K562 (cell line): ENCODE measurements around the gene HOXB5. TPM values are rescaled to one million over a fixed set of nuclear protein-coding genes. Genes with fewer than 3 reads are reported as not detected.
A peak's percentile ranks its signal among the peaks of the same experiment; 100 is the strongest.

Experiments
- DMBX1 ChIP-seq: fragments of 250-450 bp; sonication (Bioruptor Pico); IDR thresholded peaks from 2 replicates; pipeline ENCODE4 v1.8.0; 2022; ENCODE audit warnings: inconsistent platforms, mild to moderate bottlenecking, moderate library complexity, borderline replicate concordance
- FOXP4 ChIP-seq: sonication (generic); formaldehyde crosslinking; IDR thresholded peaks from 2 replicates; pipeline ENCODE4 v1.8.0; 2022; ENCODE audit warnings: mild to moderate bottlenecking, missing genetic modification reagents, borderline replicate concordance
- IFI16 ChIP-seq: fragments of 250-450 bp; sonication (Bioruptor Pico); IDR thresholded peaks from 2 replicates; pipeline ENCODE4 v2.1.2; 2022; ENCODE audit warnings: mild to moderate bottlenecking, inconsistent platforms
- IRF9 ChIP-seq: fragments of 450-650 bp; IDR thresholded peaks from 2 replicates; pipeline ENCODE4 v1.6.1; 2016; ENCODE audit warnings: missing biosample characterization, missing genetic modification characterization
- MCM7 ChIP-seq, 2 experiments: fragments of 450-650 bp; IDR thresholded peaks; 2 replicates each; pipeline ENCODE4 v1.6.1; 2016 to 2018
- POLR2A ChIP-seq: fragments of 450-650 bp; conservative IDR thresholded peaks from 2 replicates; pipeline ENCODE4 v1.6.1; 2016
- RBM17 ChIP-seq: fragments of 200-400 bp; formaldehyde crosslinking; IDR thresholded peaks from 2 replicates; pipeline ENCODE4 v1.6.1; 2017; ENCODE audit warnings: low read depth, mild to moderate bottlenecking, low read length, borderline replicate concordance
- SRSF1 ChIP-seq: fragments of 200-400 bp; formaldehyde crosslinking; IDR thresholded peaks from 2 replicates; pipeline ENCODE4 v1.6.1; 2017; ENCODE audit warnings: mild to moderate bottlenecking, low read depth, low read length, moderate library complexity
- TCF7L2 ChIP-seq: fragments of 150-350 bp; IDR thresholded peaks from 2 replicates; pipeline ENCODE4 v1.6.1; 2016; ENCODE audit warnings: low read depth, mild to moderate bottlenecking, low read length, moderate library complexity
- ZNF609 ChIP-seq: sonication (generic); formaldehyde crosslinking; IDR thresholded peaks from 2 replicates; pipeline ENCODE4 v1.8.1; 2023; ENCODE audit warnings: missing genetic modification reagents, mild to moderate bottlenecking, borderline replicate concordance
- ZNF764 ChIP-seq: fragments of 250-450 bp; sonication (Bioruptor Pico); IDR thresholded peaks from 2 replicates; pipeline ENCODE4 v1.4.0; 2020; ENCODE audit warnings: low read depth, mild to moderate bottlenecking, moderate library complexity
- polyA plus RNA-seq, 8 experiments: library from polyadenylated mRNA; depleted of rRNA in 4 of 8; stranded (reverse) in 5 of 8; unstranded in 3 of 8; fragments of >200 nt; fragmentation: Nextera tagmentation in 2 of 8; fragmentation: Illumina TruSeq in 1 of 8; extraction: Ambion mirVana in 2 of 8; extraction: Trizol in 1 of 8; gene quantifications; 2 replicates each; pipeline versions ENCODE4 v1.2.1 to v1.2.3, GENCODE V29; 2011 to 2014; ENCODE audit warnings: inconsistent platforms in 1 of 8, missing spikeins in 1 of 8
- total RNA-seq, 7 experiments: library from RNA; depleted of rRNA in 6 of 7; stranded (reverse); fragments of >200 nt in 6 of 7; fragmentation: Illumina TruSeq in 2 of 7; extraction: Trizol in 2 of 7; gene quantifications; 2 replicates each; pipeline versions ENCODE4 v1.2.1 to v1.2.3, GENCODE V29; 2011 to 2021; ENCODE audit warnings: low replicate concordance in 1 of 7
- TF ChIP-seq, protein P1 (sequence below): fragments of 450-650 bp; IDR thresholded peaks from one replicate; pipeline ENCODE4 v1.6.1; 2018; ENCODE audit warnings: mild to moderate bottlenecking, moderate library complexity; ENCODE audit not compliant: partially characterized antibody
- TF ChIP-seq, protein P2 (sequence below): fragments of 450-650 bp; IDR thresholded peaks from 2 replicates; pipeline ENCODE4 v1.6.1; 2018; ENCODE audit not compliant: partially characterized antibody

The HOXB5 gene
- total and polyA plus RNA-seq, 9 of the 15 experiments (the other 6 are each of a cell fraction or from before 2014, with no cell fraction given), result 0.24 to 2.7 (median 0.65) TPM

DNA sequence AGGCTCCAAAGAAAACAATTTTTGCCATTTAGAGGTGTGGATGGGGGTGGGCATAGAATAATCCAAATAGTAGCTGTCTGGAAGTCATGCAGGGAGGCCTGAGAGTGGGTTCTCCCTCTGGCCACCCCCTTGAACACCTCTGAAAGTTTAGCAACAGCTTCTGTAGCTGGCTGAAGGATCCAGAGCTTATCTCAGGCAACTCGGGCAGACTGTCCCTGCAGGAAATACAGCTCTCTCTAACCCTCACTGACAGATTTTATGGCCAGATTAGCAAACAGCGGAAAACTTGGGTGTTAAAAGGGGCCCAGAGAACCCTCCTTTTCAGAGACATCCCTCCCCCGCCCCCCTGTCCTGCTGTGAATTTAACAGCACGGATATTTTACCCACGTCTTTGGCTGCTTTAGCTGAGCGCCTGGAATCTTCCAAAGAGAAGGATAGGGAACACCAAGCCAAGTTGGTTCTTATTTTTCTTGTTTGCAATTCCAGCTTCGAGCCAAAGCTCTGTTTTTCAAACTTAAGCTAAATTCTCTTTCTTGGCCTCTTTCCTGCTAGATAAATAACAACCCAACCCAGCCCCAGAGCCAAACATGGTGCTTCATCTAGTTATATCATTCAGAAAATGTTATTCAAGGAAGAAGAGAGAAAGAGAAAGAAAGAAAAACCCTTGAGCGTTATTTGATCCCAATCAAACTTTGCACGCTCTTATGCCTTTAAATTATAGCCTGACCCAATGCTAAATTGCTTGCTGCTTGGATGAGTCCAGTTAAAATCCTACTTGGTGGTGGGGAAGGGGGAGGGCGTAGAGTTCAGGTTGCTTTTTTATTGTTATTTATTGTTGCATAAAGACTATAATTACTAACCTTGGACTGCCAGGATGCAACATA lies 46.4 kb downstream of the HOXB5 start (continued):
- no peak for TF ChIP-seq ZNF609 (CRISPR knock-in tag)
- peak; percentile 72 for TF ChIP-seq POLR2A
- no peak for TF ChIP-seq IRF9
- no peak for TF ChIP-seq ZNF764 (CRISPR knock-in tag)
- no peak for TF ChIP-seq TCF7L2
- no peak for TF ChIP-seq SRSF1
- TF ChIP-seq, protein P1, sequence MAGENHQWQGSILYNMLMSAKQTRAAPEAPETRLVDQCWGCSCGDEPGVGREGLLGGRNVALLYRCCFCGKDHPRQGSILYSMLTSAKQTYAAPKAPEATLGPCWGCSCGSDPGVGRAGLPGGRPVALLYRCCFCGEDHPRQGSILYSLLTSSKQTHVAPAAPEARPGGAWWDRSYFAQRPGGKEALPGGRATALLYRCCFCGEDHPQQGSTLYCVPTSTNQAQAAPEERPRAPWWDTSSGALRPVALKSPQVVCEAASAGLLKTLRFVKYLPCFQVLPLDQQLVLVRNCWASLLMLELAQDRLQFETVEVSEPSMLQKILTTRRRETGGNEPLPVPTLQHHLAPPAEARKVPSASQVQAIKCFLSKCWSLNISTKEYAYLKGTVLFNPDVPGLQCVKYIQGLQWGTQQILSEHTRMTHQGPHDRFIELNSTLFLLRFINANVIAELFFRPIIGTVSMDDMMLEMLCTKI, result no peak
- TF ChIP-seq IFI16, result no peak
- TF ChIP-seq, protein P2, sequence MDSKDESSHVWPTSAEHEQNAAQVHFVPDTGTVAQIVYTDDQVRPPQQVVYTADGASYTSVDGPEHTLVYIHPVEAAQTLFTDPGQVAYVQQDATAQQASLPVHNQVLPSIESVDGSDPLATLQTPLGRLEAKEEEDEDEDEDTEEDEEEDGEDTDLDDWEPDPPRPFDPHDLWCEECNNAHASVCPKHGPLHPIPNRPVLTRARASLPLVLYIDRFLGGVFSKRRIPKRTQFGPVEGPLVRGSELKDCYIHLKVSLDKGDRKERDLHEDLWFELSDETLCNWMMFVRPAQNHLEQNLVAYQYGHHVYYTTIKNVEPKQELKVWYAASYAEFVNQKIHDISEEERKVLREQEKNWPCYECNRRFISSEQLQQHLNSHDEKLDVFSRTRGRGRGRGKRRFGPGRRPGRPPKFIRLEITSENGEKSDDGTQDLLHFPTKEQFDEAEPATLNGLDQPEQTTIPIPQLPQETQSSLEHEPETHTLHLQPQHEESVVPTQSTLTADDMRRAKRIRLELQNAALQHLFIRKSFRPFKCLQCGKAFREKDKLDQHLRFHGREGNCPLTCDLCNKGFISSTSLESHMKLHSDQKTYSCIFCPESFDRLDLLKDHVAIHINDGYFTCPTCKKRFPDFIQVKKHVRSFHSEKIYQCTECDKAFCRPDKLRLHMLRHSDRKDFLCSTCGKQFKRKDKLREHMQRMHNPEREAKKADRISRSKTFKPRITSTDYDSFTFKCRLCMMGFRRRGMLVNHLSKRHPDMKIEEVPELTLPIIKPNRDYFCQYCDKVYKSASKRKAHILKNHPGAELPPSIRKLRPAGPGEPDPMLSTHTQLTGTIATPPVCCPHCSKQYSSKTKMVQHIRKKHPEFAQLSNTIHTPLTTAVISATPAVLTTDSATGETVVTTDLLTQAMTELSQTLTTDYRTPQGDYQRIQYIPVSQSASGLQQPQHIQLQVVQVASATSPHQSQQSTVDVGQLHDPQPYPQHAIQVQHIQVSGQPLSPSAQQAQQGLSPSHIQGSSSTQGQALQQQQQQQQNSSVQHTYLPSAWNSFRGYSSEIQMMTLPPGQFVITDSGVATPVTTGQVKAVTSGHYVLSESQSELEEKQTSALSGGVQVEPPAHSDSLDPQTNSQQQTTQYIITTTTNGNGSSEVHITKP, result peak; percentile 87
- TF ChIP-seq MCM7 (IDR thresholded peaks at IDR 0.05), result no peak
- TF ChIP-seq RBM17, result no peak
- TF ChIP-seq DMBX1 (CRISPR knock-in tag), result peak; percentile 83
- no peak for TF ChIP-seq FOXP4 (CRISPR knock-in tag)
